ENCODE measurements around the gene C1orf216.
"Not testable (repeated sequence)": the region's sequence is repeated elsewhere in the genome, so short reads cannot be mapped to it uniquely, and the experiment has no call there.

The C1orf216 gene

GRCh38 chr1:35706846-35707600 is 11.7 kb downstream of the C1orf216 start:
- H3K4me3 ChIP-seq (ENCODE audit: extremely low read depth, insufficient read depth, low read length, poor library complexity, severe bottlenecking), result peak overlapping the region; percentile 51
- H3K9me3 ChIP-seq (ENCODE audit: control insufficient read depth, low read length), result no peaks in the 10 kb centered on the region
- H3K4me1 ChIP-seq (ENCODE audit: control insufficient read depth, insufficient read depth, low read length, poor library complexity, severe bottlenecking), result peaks cover 6% of the 10 kb centered on the region
- H3K27ac ChIP-seq (ENCODE audit: low read depth, low read length, severe bottlenecking), result no peak overlapping the region
- H3K36me3 ChIP-seq (ENCODE audit: control insufficient read depth, insufficient read depth, low read length), result no peaks in the 10 kb centered on the region
- 55 to 63% methylated on average over 25 to 27 of the region's 29 CpGs for WGBS, 2 experiments (ENCODE audit: insufficient coverage in 2 of 2)

- Histone ChIP-seq H3K4me1 (ENCODE audit: control insufficient read depth, insufficient read depth, low read length, poor library complexity, severe bottlenecking) (peaks cover 6% of the 10 kb centered on the region), H3K36me3 (ENCODE audit: control insufficient read depth, insufficient read depth, low read length) (no peaks in the 10 kb centered on the region), H3K27ac (ENCODE audit: low read depth, low read length, severe bottlenecking) (no peak overlapping the region), H3K4me3 (ENCODE audit: extremely low read depth, insufficient read depth, low read length, poor library complexity, severe bottlenecking) (no peak overlapping the region), H3K9me3 (ENCODE audit: control insufficient read depth, low read length) (no peaks in the 10 kb centered on the region)
- WGBS, 2 experiments (ENCODE audit: insufficient coverage in 2 of 2), result 22% methylated on average over 2 of the region's 7 CpGs; no CpG with 5 or more reads in 1 of the 2 experiments
Measured at GRCh38 chr1:35702508-35702907, 16.2 kb downstream of the C1orf216 start.

GRCh38 chr1:35699152-35699551 is 19.5 kb downstream of the C1orf216 start:
- not testable (repeated sequence) for H3K4me1 ChIP-seq (ENCODE audit: control insufficient read depth, insufficient read depth, low read length, poor library complexity, severe bottlenecking); H3K4me3 ChIP-seq (ENCODE audit: extremely low read depth, insufficient read depth, low read length, poor library complexity, severe bottlenecking); H3K9me3 ChIP-seq (ENCODE audit: control insufficient read depth, low read length); H3K36me3 ChIP-seq (ENCODE audit: control insufficient read depth, insufficient read depth, low read length); H3K27ac ChIP-seq (ENCODE audit: low read depth, low read length, severe bottlenecking)
- 83 to 100% methylated on average over 1 of the region's 1 CpG for WGBS, 2 experiments (ENCODE audit: insufficient coverage in 2 of 2)

- WGBS, 2 experiments (ENCODE audit: insufficient coverage in 2 of 2), result 50 to 100% methylated on average over 1 to 2 of the region's 2 CpGs
- Histone ChIP-seq H3K36me3 (ENCODE audit: control insufficient read depth, insufficient read depth, low read length) (no peaks in the 10 kb centered on the region), H3K27ac (ENCODE audit: low read depth, low read length, severe bottlenecking) (no peak overlapping the region)
Measured at GRCh38 chr1:35692317-35692716, 26.4 kb downstream of the C1orf216 start.

GRCh38 chr1:35691571-35692220 is 27.0 kb downstream of the C1orf216 start:
- Histone ChIP-seq H3K27ac (ENCODE audit: low read depth, low read length, severe bottlenecking) (no peak overlapping the region), H3K4me1 (ENCODE audit: control insufficient read depth, insufficient read depth, low read length, poor library complexity, severe bottlenecking) (no peaks in the 10 kb centered on the region), H3K9me3 (ENCODE audit: control insufficient read depth, low read length) (no peaks in the 10 kb centered on the region), H3K4me3 (ENCODE audit: extremely low read depth, insufficient read depth, low read length, poor library complexity, severe bottlenecking) (no peak overlapping the region), H3K36me3 (ENCODE audit: control insufficient read depth, insufficient read depth, low read length) (no peaks in the 10 kb centered on the region)
- WGBS, 2 experiments (ENCODE audit: insufficient coverage in 2 of 2), result 81 to 95% methylated on average over 3 to 4 of the region's 8 CpGs

More at GRCh38 chr1:35692317-35692716, 26.4 kb downstream of the C1orf216 start:
- H3K4me1 ChIP-seq (ENCODE audit: control insufficient read depth, insufficient read depth, low read length, poor library complexity, severe bottlenecking), result no peaks in the 10 kb centered on the region
- no peak overlapping the region for H3K4me3 ChIP-seq (ENCODE audit: extremely low read depth, insufficient read depth, low read length, poor library complexity, severe bottlenecking)
- H3K9me3 ChIP-seq (ENCODE audit: control insufficient read depth, low read length), result no peaks in the 10 kb centered on the region

- no peak overlapping the region for H3K4me3 ChIP-seq (ENCODE audit: extremely low read depth, insufficient read depth, low read length, poor library complexity, severe bottlenecking)
- no peaks in the 10 kb centered on the region for H3K4me1 ChIP-seq (ENCODE audit: control insufficient read depth, insufficient read depth, low read length, poor library complexity, severe bottlenecking)
- H3K27ac ChIP-seq (ENCODE audit: low read depth, low read length, severe bottlenecking), result no peak overlapping the region
- no peaks in the 10 kb centered on the region for H3K36me3 ChIP-seq (ENCODE audit: control insufficient read depth, insufficient read depth, low read length)
- 10 to 14% methylated on average over 4 to 7 of the region's 9 CpGs for WGBS, 2 experiments (ENCODE audit: insufficient coverage in 2 of 2)
- no peaks in the 10 kb centered on the region for H3K9me3 ChIP-seq (ENCODE audit: control insufficient read depth, low read length)
Measured at GRCh38 chr1:35691080-35691479, 27.6 kb downstream of the C1orf216 start.

- H3K27ac ChIP-seq (ENCODE audit: low read depth, low read length, severe bottlenecking); H3K4me1 ChIP-seq (ENCODE audit: control insufficient read depth, insufficient read depth, low read length, poor library complexity, severe bottlenecking); H3K9me3 ChIP-seq (ENCODE audit: control insufficient read depth, low read length); H3K4me3 ChIP-seq (ENCODE audit: extremely low read depth, insufficient read depth, low read length, poor library complexity, severe bottlenecking); H3K36me3 ChIP-seq (ENCODE audit: control insufficient read depth, insufficient read depth, low read length): not testable (repeated sequence)
- WGBS, 2 experiments (ENCODE audit: insufficient coverage in 2 of 2), result 81 to 89% methylated on average over 2 of the region's 4 CpGs
Measured at GRCh38 chr1:35690103-35690502, 28.6 kb downstream of the C1orf216 start.

GRCh38 chr1:35688161-35688560 is 30.5 kb downstream of the C1orf216 start:
- H3K36me3 ChIP-seq (ENCODE audit: control insufficient read depth, insufficient read depth, low read length), result no peaks in the 10 kb centered on the region
- WGBS, 2 experiments (ENCODE audit: insufficient coverage in 2 of 2), result 94 to 95% methylated on average over 5 of the region's 5 CpGs
- H3K27ac ChIP-seq (ENCODE audit: low read depth, low read length, severe bottlenecking), result no peak overlapping the region
- H3K4me3 ChIP-seq (ENCODE audit: extremely low read depth, insufficient read depth, low read length, poor library complexity, severe bottlenecking), result no peak overlapping the region
- H3K9me3 ChIP-seq (ENCODE audit: control insufficient read depth, low read length), result no peaks in the 10 kb centered on the region
- H3K4me1 ChIP-seq (ENCODE audit: control insufficient read depth, insufficient read depth, low read length, poor library complexity, severe bottlenecking), result no peaks in the 10 kb centered on the region

- H3K4me3 ChIP-seq (ENCODE audit: extremely low read depth, insufficient read depth, low read length, poor library complexity, severe bottlenecking), result no peak overlapping the region
- H3K27ac ChIP-seq (ENCODE audit: low read depth, low read length, severe bottlenecking), result no peak overlapping the region
- no peaks in the 10 kb centered on the region for H3K4me1 ChIP-seq (ENCODE audit: control insufficient read depth, insufficient read depth, low read length, poor library complexity, severe bottlenecking)
- WGBS, 2 experiments (ENCODE audit: insufficient coverage in 2 of 2), result 70 to 82% methylated on average over 2 to 5 of the region's 5 CpGs
- H3K36me3 ChIP-seq (ENCODE audit: control insufficient read depth, insufficient read depth, low read length), result no peaks in the 10 kb centered on the region
- no peaks in the 10 kb centered on the region for H3K9me3 ChIP-seq (ENCODE audit: control insufficient read depth, low read length)
Measured at GRCh38 chr1:35683012-35683411, 35.7 kb downstream of the C1orf216 start.

GRCh38 chr1:35680271-35680670 is 38.4 kb downstream of the C1orf216 start:
- H3K27ac ChIP-seq (ENCODE audit: low read depth, low read length, severe bottlenecking), result no peak overlapping the region
- no peak overlapping the region for H3K4me3 ChIP-seq (ENCODE audit: extremely low read depth, insufficient read depth, low read length, poor library complexity, severe bottlenecking)
- WGBS, 2 experiments (ENCODE audit: insufficient coverage in 2 of 2), result 88 to 96% methylated on average over 3 of the region's 3 CpGs
- H3K9me3 ChIP-seq (ENCODE audit: control insufficient read depth, low read length), result no peaks in the 10 kb centered on the region
- H3K4me1 ChIP-seq (ENCODE audit: control insufficient read depth, insufficient read depth, low read length, poor library complexity, severe bottlenecking), result no peaks in the 10 kb centered on the region
- H3K36me3 ChIP-seq (ENCODE audit: control insufficient read depth, insufficient read depth, low read length), result no peaks in the 10 kb centered on the region

GRCh38 chr1:35675773-35676172 is 42.9 kb downstream of the C1orf216 start:
- no peaks in the 10 kb centered on the region for H3K4me1 ChIP-seq (ENCODE audit: control insufficient read depth, insufficient read depth, low read length, poor library complexity, severe bottlenecking)
- H3K4me3 ChIP-seq (ENCODE audit: extremely low read depth, insufficient read depth, low read length, poor library complexity, severe bottlenecking), result no peak overlapping the region
- WGBS, 2 experiments (ENCODE audit: insufficient coverage in 2 of 2), result 100% methylated on average over 1 of the region's 1 CpG; no CpG with 5 or more reads in 1 of the 2 experiments
- H3K36me3 ChIP-seq (ENCODE audit: control insufficient read depth, insufficient read depth, low read length), result no peaks in the 10 kb centered on the region
- H3K9me3 ChIP-seq (ENCODE audit: control insufficient read depth, low read length), result no peaks in the 10 kb centered on the region
- no peak overlapping the region for H3K27ac ChIP-seq (ENCODE audit: low read depth, low read length, severe bottlenecking)

All from mesodermal cell (in vitro differentiated cells).